GM18907 (cell line): Measurements from ENCODE around the gene FPGS.

Experiments used
- ATAC-seq: cut with Tn5 transposase; IDR thresholded peaks from one replicate; pipeline ENCODE4 v1.9.1; 2021; ENCODE audit warnings: mild to moderate bottlenecking, moderate library complexity; ENCODE audit not compliant: unreplicated experiment

The FPGS gene

GRCh38 chr9:127856094-127856728 is 53.5 kb downstream of the FPGS start:
- no peak for ATAC-seq

- ATAC-seq, result no peak
These were observed 54.0 kb downstream of the FPGS start for GRCh38 chr9:127856729-127857116.

- ATAC-seq, result no peak
These were observed 54.6 kb downstream of the FPGS start for GRCh38 chr9:127857278-127857677.

- ATAC-seq, result no peak
These were observed 55.4 kb downstream of the FPGS start for GRCh38 chr9:127858041-127858512.

- no peak for ATAC-seq
These were observed 57.6 kb downstream of the FPGS start for GRCh38 chr9:127860260-127860659.

- ATAC-seq, result no peak
These were observed 58.1 kb downstream of the FPGS start for GRCh38 chr9:127860779-127861178.

GRCh38 chr9:127862075-127863011 is 59.7 kb downstream of the FPGS start:
- no peak for ATAC-seq

- ATAC-seq, result no peak
These were observed 60.5 kb downstream of the FPGS start for GRCh38 chr9:127863191-127863621.
